Measurements from ENCODE around the gene KCNQ4.

GRCh38 chr1:40748841-40749718 lies 34.5 kb upstream of the KCNQ4 start:
- TF ChIP-seq EZH2 (IDR thresholded peaks at IDR 0.05; ENCODE audit: low read depth) (no peak), CTCF (conservative IDR thresholded peaks at IDR 0.05) (no peak)

Data from PC-9 (cell line).